ENCODE results near the gene KCNIP2.
A peak's percentile ranks its signal among the peaks of the same experiment; 100 is the strongest.

Gene KCNIP2

GRCh38 chr10:101818872-101819633 is 24.5 kb downstream of the KCNIP2 start:
- H3K4me3 ChIP-seq (ENCODE audit: insufficient read length, low read depth), result peak overlapping the region; percentile 46
- H3K4me1 ChIP-seq (ENCODE audit: insufficient read depth, insufficient read length), result no peaks in the 10 kb centered on the region
- peak overlapping the region; percentile 77 for H3K9ac ChIP-seq (ENCODE audit: insufficient read length, low read depth)
- DNase-seq (ENCODE audit: low read depth, low spot score), result no peak
- no peak for TF ChIP-seq SUZ12 (IDR thresholded peaks at IDR 0.05; ENCODE audit: extremely low read depth, insufficient read depth, insufficient read length)
- no peak for TF ChIP-seq YY1 (IDR thresholded peaks at IDR 0.05; ENCODE audit: insufficient read depth, insufficient read length)
- no peak for TF ChIP-seq ZNF274 (IDR thresholded peaks at IDR 0.05; ENCODE audit: low read depth, low read length)
- H3K36me3 ChIP-seq (ENCODE audit: insufficient read depth, insufficient read length, low read length), result no peaks in the 10 kb centered on the region
- H3K27me3 ChIP-seq (ENCODE audit: insufficient read depth, insufficient read length), result no peaks in the 10 kb centered on the region
- no peaks in the 10 kb centered on the region for H3K9me3 ChIP-seq (ENCODE audit: insufficient read depth, low read length)

GRCh38 chr10:101818119-101818871 is 25.3 kb downstream of the KCNIP2 start, which contains the start of gene OGA:
OGA (minus strand) TSS chr10:101818444; CDS start chr10:101818022, 422 bp downstream.
- no peaks in the 10 kb centered on the region for H3K9me3 ChIP-seq (ENCODE audit: insufficient read depth, low read length)
- peaks cover 3% of the 10 kb centered on the region for H3K36me3 ChIP-seq (ENCODE audit: insufficient read depth, insufficient read length, low read length)
- H3K4me1 ChIP-seq (ENCODE audit: insufficient read depth, insufficient read length), result no peaks in the 10 kb centered on the region
- H3K9ac ChIP-seq (ENCODE audit: insufficient read length, low read depth), result peak within 1 kb of the TSS; percentile 99
- peak within 1 kb of the TSS; percentile 91 for H3K4me3 ChIP-seq (ENCODE audit: insufficient read length, low read depth)
- peak; percentile 96 for DNase-seq (ENCODE audit: low read depth, low spot score)
- TF ChIP-seq YY1 (IDR thresholded peaks at IDR 0.05; ENCODE audit: insufficient read depth, insufficient read length) (no peak), ZNF274 (IDR thresholded peaks at IDR 0.05; ENCODE audit: low read depth, low read length) (no peak), SUZ12 (IDR thresholded peaks at IDR 0.05; ENCODE audit: extremely low read depth, insufficient read depth, insufficient read length) (no peak)
- H3K27me3 ChIP-seq (ENCODE audit: insufficient read depth, insufficient read length), result no peaks in the 10 kb centered on the region

GRCh38 chr10:101817337-101818118 is 26.1 kb downstream of the KCNIP2 start:
- no peak for TF ChIP-seq YY1 (IDR thresholded peaks at IDR 0.05; ENCODE audit: insufficient read depth, insufficient read length)
- TF ChIP-seq SUZ12 (IDR thresholded peaks at IDR 0.05; ENCODE audit: extremely low read depth, insufficient read depth, insufficient read length), result no peak
- no peak for TF ChIP-seq ZNF274 (IDR thresholded peaks at IDR 0.05; ENCODE audit: low read depth, low read length)
- DNase-seq (ENCODE audit: low read depth, low spot score), result peak; percentile 50
- H3K4me3 ChIP-seq (ENCODE audit: insufficient read length, low read depth), result peak overlapping the region; percentile 91
- no peaks in the 10 kb centered on the region for H3K9me3 ChIP-seq (ENCODE audit: insufficient read depth, low read length)
- H3K36me3 ChIP-seq (ENCODE audit: insufficient read depth, insufficient read length, low read length), result peaks cover 10% of the 10 kb centered on the region
- H3K27me3 ChIP-seq (ENCODE audit: insufficient read depth, insufficient read length), result no peaks in the 10 kb centered on the region
- H3K4me1 ChIP-seq (ENCODE audit: insufficient read depth, insufficient read length), result peaks cover 1% of the 10 kb centered on the region
- H3K9ac ChIP-seq (ENCODE audit: insufficient read length, low read depth), result peak overlapping the region; percentile 99

GRCh38 chr10:101816913-101817336 is 26.7 kb downstream of the KCNIP2 start:
- Histone ChIP-seq H3K4me3 (ENCODE audit: insufficient read length, low read depth) (peak overlapping the region; percentile 91), H3K9ac (ENCODE audit: insufficient read length, low read depth) (peak overlapping the region; percentile 99), H3K9me3 (ENCODE audit: insufficient read depth, low read length) (no peaks in the 10 kb centered on the region), H3K36me3 (ENCODE audit: insufficient read depth, insufficient read length, low read length) (peaks cover 16% of the 10 kb centered on the region), H3K27me3 (ENCODE audit: insufficient read depth, insufficient read length) (no peaks in the 10 kb centered on the region), H3K4me1 (ENCODE audit: insufficient read depth, insufficient read length) (peaks cover 2% of the 10 kb centered on the region)
- no peak for DNase-seq (ENCODE audit: low read depth, low spot score)
- no peak for TF ChIP-seq SUZ12 (IDR thresholded peaks at IDR 0.05; ENCODE audit: extremely low read depth, insufficient read depth, insufficient read length)
- no peak for TF ChIP-seq YY1 (IDR thresholded peaks at IDR 0.05; ENCODE audit: insufficient read depth, insufficient read length)
- no peak for TF ChIP-seq ZNF274 (IDR thresholded peaks at IDR 0.05; ENCODE audit: low read depth, low read length)

GRCh38 chr10:101816376-101816775 is 27.2 kb downstream of the KCNIP2 start:
- Histone ChIP-seq H3K36me3 (ENCODE audit: insufficient read depth, insufficient read length, low read length) (peaks cover 21% of the 10 kb centered on the region), H3K27me3 (ENCODE audit: insufficient read depth, insufficient read length) (no peaks in the 10 kb centered on the region), H3K4me3 (ENCODE audit: insufficient read length, low read depth) (peak overlapping the region; percentile 91), H3K9ac (ENCODE audit: insufficient read length, low read depth) (peak overlapping the region; percentile 82), H3K9me3 (ENCODE audit: insufficient read depth, low read length) (no peaks in the 10 kb centered on the region), H3K4me1 (ENCODE audit: insufficient read depth, insufficient read length) (peaks cover 2% of the 10 kb centered on the region)
- no peak for TF ChIP-seq YY1 (IDR thresholded peaks at IDR 0.05; ENCODE audit: insufficient read depth, insufficient read length)
- TF ChIP-seq SUZ12 (IDR thresholded peaks at IDR 0.05; ENCODE audit: extremely low read depth, insufficient read depth, insufficient read length), result no peak
- DNase-seq (ENCODE audit: low read depth, low spot score), result no peak

GRCh38 chr10:101814466-101815071 is 29.0 kb downstream of the KCNIP2 start:
- DNase-seq (ENCODE audit: low read depth, low spot score), result no peak
- no peak overlapping the region for H3K9ac ChIP-seq (ENCODE audit: insufficient read length, low read depth)

More at GRCh38 chr10:101814466-101815071, 29.0 kb downstream of the KCNIP2 start:
- H3K9me3 ChIP-seq (ENCODE audit: insufficient read depth, low read length), result no peaks in the 10 kb centered on the region
- H3K27me3 ChIP-seq (ENCODE audit: insufficient read depth, insufficient read length), result no peaks in the 10 kb centered on the region
- H3K36me3 ChIP-seq (ENCODE audit: insufficient read depth, insufficient read length, low read length), result peaks cover 35% of the 10 kb centered on the region
- H3K4me3 ChIP-seq (ENCODE audit: insufficient read length, low read depth), result no peak overlapping the region
- no peak for TF ChIP-seq SUZ12 (IDR thresholded peaks at IDR 0.05; ENCODE audit: extremely low read depth, insufficient read depth, insufficient read length)
- TF ChIP-seq YY1 (IDR thresholded peaks at IDR 0.05; ENCODE audit: insufficient read depth, insufficient read length), result no peak
- TF ChIP-seq ZNF274 (IDR thresholded peaks at IDR 0.05; ENCODE audit: low read depth, low read length), result no peak
- H3K4me1 ChIP-seq (ENCODE audit: insufficient read depth, insufficient read length), result peaks cover 2% of the 10 kb centered on the region
